ENCODE data around the gene GALNT6. TPM values are rescaled to one million over a fixed set of nuclear protein-coding genes. Genes with fewer than 3 reads are reported as not detected.

The GALNT6 gene
- total RNA-seq, 1 experiment from 2014 or later: 9.8 TPM

DNA sequence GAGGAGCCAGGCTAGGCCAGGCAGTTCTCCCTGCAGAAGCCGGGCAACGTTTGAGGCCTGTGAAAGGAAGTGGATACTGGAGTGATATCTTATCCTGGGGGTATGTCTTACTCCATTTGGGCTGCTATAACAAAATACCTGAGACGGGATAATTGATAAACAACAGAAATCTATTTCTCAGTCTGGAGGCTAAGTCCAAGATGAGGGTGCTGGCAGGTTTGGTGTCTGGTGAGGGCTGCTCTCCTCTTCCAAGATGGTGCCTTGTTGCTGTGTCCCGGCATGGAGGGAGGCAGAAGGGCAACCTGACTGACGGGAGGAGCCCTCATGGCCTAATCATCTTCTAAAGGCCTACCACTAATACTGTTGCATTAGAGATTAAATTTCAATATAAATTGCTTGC, 15.7 kb upstream of the GALNT6 start:
- H3K23me2 ChIP-seq (ENCODE audit: insufficient read length, low read depth, low read length, poor library complexity, severe bottlenecking): no peaks in the 10 kb centered on the region
- no peak overlapping the region for H3K56ac ChIP-seq (ENCODE audit: insufficient read length, low read depth, low read length)
- no peak overlapping the region for H3K23ac ChIP-seq (ENCODE audit: insufficient read length, low read depth, low read length)
- H3K4me1 Mint-ChIP-seq: peaks cover 9 to 17% of the 10 kb centered on the region in 2 experiments
- no CpG with 5 or more reads among the region's 5 CpGs for WGBS (ENCODE audit: extremely low coverage, insufficient read length, low lambda C conversion rate)
- no peak overlapping the region for H4K5ac ChIP-seq (ENCODE audit: insufficient read length, low read depth, low read length)
- no peaks in the 10 kb centered on the region for H3K27me3 Mint-ChIP-seq (ENCODE audit: low read depth)
- no peak overlapping the region for H4K91ac ChIP-seq (ENCODE audit: insufficient read length, low read depth, low read length)
- H2BK20ac ChIP-seq (ENCODE audit: low read depth, low read length, poor library complexity, severe bottlenecking): no peak overlapping the region
- no peak overlapping the region for H2BK12ac ChIP-seq (ENCODE audit: insufficient read length, low read depth, low read length)
- H3T11ph ChIP-seq (ENCODE audit: low read length): no peak overlapping the region
- no peak overlapping the region for H3K9ac ChIP-seq (ENCODE audit: extremely low read depth, insufficient read length, low read length)
- no peaks in the 10 kb centered on the region for H3K79me1 ChIP-seq (ENCODE audit: insufficient read depth, low read depth, low read length, poor library complexity, severe bottlenecking)
- TF ChIP-seq, protein P1, sequence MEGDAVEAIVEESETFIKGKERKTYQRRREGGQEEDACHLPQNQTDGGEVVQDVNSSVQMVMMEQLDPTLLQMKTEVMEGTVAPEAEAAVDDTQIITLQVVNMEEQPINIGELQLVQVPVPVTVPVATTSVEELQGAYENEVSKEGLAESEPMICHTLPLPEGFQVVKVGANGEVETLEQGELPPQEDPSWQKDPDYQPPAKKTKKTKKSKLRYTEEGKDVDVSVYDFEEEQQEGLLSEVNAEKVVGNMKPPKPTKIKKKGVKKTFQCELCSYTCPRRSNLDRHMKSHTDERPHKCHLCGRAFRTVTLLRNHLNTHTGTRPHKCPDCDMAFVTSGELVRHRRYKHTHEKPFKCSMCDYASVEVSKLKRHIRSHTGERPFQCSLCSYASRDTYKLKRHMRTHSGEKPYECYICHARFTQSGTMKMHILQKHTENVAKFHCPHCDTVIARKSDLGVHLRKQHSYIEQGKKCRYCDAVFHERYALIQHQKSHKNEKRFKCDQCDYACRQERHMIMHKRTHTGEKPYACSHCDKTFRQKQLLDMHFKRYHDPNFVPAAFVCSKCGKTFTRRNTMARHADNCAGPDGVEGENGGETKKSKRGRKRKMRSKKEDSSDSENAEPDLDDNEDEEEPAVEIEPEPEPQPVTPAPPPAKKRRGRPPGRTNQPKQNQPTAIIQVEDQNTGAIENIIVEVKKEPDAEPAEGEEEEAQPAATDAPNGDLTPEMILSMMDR (conservative IDR thresholded peaks at IDR 0.05): no peak
- no peaks in the 10 kb centered on the region for H3K79me2 ChIP-seq (ENCODE audit: insufficient read depth, low read length)
- no peak overlapping the region for H3K4ac ChIP-seq (ENCODE audit: low read depth, low read length)
- no peaks in the 10 kb centered on the region for H3K27me3 ChIP-seq (ENCODE audit: insufficient read depth, low read length)
- H2AFZ ChIP-seq (ENCODE audit: low read length): no peak overlapping the region
- no peaks in the 10 kb centered on the region for H3K36me3 Mint-ChIP-seq (ENCODE audit: insufficient read depth in 1 of 3, low read depth in 3 of 3)
- H3K18ac ChIP-seq (ENCODE audit: insufficient read length, low read depth, low read length): no peak overlapping the region
- no peak overlapping the region; a peak in 1 of 7 replicates for H3K27ac Mint-ChIP-seq
- H2BK15ac ChIP-seq (ENCODE audit: low read depth, low read length): no peak overlapping the region
- H2BK120ac ChIP-seq (ENCODE audit: low read depth, low read length, poor library complexity, severe bottlenecking): no peak overlapping the region
- no peak overlapping the region for H3K14ac ChIP-seq (ENCODE audit: insufficient read depth, low read length)
- no peak overlapping the region for H3K4me3 Mint-ChIP-seq
- H3K4me2 ChIP-seq (ENCODE audit: insufficient read depth, insufficient read length, low read length): no peak overlapping the region
- no peaks in the 10 kb centered on the region for H3K4me1 ChIP-seq (ENCODE audit: insufficient read depth, low read length)
- H3K27ac ChIP-seq (ENCODE audit: insufficient read length, low read depth, low read length): no peak overlapping the region
- H3K9me3 Mint-ChIP-seq: no peaks in the 10 kb centered on the region
- no peak overlapping the region for H2BK5ac ChIP-seq (ENCODE audit: insufficient read length, low read length)
- H4K20me1 ChIP-seq (ENCODE audit: control insufficient read depth, insufficient read depth, insufficient read length): no peaks in the 10 kb centered on the region
- H3K9me3 ChIP-seq (ENCODE audit: control insufficient read depth, low read depth, low read length): no peaks in the 10 kb centered on the region
- H2AK5ac ChIP-seq (ENCODE audit: insufficient read length, low read length): no peak overlapping the region
- H4K8ac ChIP-seq (replicated peaks; ENCODE audit: insufficient read length, low read depth, low read length): no peak overlapping the region
- DNase-seq: no peak

Data from H9 (cell line).